NB4 (cell line): ENCODE measurements around the gene PON2.

Experiments
- CTCF ChIP-seq: IDR thresholded peaks from one replicate; pipeline ENCODE4 v1.5.1; 2012; ENCODE audit warnings: low read depth, low read length
- MAX ChIP-seq: IDR thresholded peaks from 2 replicates; pipeline ENCODE4 v1.6.1; 2011; ENCODE audit warnings: low read depth, low read length
- POLR2A ChIP-seq: IDR thresholded peaks from 2 replicates; pipeline ENCODE4 v1.6.1; 2011; ENCODE audit warnings: mild to moderate bottlenecking; ENCODE audit not compliant: insufficient read length; ENCODE audit errors: extremely low read depth

GRCh38 chr7:95457947-95458346, 23.1 kb upstream of the PON2 start:
- TF ChIP-seq POLR2A (no peak), CTCF (no peak), MAX (no peak)
